ENCODE data around the gene RTTN.

GRCh38 chr18:70069382-70069781 is 136.1 kb downstream of the RTTN start:
- TF ChIP-seq, protein P1, sequence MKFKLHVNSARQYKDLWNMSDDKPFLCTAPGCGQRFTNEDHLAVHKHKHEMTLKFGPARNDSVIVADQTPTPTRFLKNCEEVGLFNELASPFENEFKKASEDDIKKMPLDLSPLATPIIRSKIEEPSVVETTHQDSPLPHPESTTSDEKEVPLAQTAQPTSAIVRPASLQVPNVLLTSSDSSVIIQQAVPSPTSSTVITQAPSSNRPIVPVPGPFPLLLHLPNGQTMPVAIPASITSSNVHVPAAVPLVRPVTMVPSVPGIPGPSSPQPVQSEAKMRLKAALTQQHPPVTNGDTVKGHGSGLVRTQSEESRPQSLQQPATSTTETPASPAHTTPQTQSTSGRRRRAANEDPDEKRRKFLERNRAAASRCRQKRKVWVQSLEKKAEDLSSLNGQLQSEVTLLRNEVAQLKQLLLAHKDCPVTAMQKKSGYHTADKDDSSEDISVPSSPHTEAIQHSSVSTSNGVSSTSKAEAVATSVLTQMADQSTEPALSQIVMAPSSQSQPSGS (CRISPR knock-in tag; IDR thresholded peaks at IDR 0.05; ENCODE audit: borderline replicate concordance, low read depth) = no peak
- TF ChIP-seq CTCF (IDR thresholded peaks at IDR 0.05) (no peak), CREM (CRISPR knock-in tag; IDR thresholded peaks at IDR 0.05) (no peak)
